Sigmoid colon (tissue), 4 donors: ENCODE measurements around the gene TNFAIP2.
"Not testable (repeated sequence)": the region's sequence is repeated elsewhere in the genome, so short reads cannot be mapped to it uniquely, and the experiment has no call there.

ENCODE experiments used
- POLR2A ChIP-seq, 2 donors: fragments of 450-650 bp; IDR thresholded peaks; one replicate each; pipeline ENCODE4 v1.6.1; 2016; ENCODE audit warnings: antibody characterized with exemption in 2 of 2, mild to moderate bottlenecking in 2 of 2, moderate library complexity in 2 of 2
- POLR2AphosphoS5 ChIP-seq, 4 donors: sonication (generic); formaldehyde crosslinking; IDR thresholded peaks; one replicate each; pipeline ENCODE4 v1.6.1; 2017; ENCODE audit warnings: antibody characterized with exemption in 4 of 4
- TF ChIP-seq, protein P1 (sequence below), 4 experiments: fragments of 450-650 bp in 3 of 4; fragments of 200-600 bp in 1 of 4; IDR thresholded peaks; one replicate each; pipeline ENCODE4 v1.5.1; 2016 to 2019; ENCODE audit warnings: antibody characterized with exemption in 4 of 4, mild to moderate bottlenecking in 3 of 4, moderate library complexity in 2 of 4

GRCh38 chr14:103173887-103174286 lies 50.6 kb downstream of the TNFAIP2 start:
- TF ChIP-seq, protein P1, sequence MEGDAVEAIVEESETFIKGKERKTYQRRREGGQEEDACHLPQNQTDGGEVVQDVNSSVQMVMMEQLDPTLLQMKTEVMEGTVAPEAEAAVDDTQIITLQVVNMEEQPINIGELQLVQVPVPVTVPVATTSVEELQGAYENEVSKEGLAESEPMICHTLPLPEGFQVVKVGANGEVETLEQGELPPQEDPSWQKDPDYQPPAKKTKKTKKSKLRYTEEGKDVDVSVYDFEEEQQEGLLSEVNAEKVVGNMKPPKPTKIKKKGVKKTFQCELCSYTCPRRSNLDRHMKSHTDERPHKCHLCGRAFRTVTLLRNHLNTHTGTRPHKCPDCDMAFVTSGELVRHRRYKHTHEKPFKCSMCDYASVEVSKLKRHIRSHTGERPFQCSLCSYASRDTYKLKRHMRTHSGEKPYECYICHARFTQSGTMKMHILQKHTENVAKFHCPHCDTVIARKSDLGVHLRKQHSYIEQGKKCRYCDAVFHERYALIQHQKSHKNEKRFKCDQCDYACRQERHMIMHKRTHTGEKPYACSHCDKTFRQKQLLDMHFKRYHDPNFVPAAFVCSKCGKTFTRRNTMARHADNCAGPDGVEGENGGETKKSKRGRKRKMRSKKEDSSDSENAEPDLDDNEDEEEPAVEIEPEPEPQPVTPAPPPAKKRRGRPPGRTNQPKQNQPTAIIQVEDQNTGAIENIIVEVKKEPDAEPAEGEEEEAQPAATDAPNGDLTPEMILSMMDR (IDR thresholded peaks at IDR 0.05): not testable (repeated sequence)
- not testable (repeated sequence) for TF ChIP-seq POLR2AphosphoS5, POLR2A (IDR thresholded peaks at IDR 0.05)
